D341Med (cell line): ENCODE data around the gene MOB1A.

Experiments used
- DNase-seq: peaks from one replicate; pipeline ENCODE4 v3.0.0; 2012; ENCODE audit warnings: low spot score

The MOB1A gene

GRCh38 chr2:74103763-74104162, 74.9 kb downstream of the MOB1A start:
- DNase-seq = no peak
